Right atrium auricular region (tissue), 2 donors: ENCODE results near the gene TFAM. TPM values are rescaled to one million over a fixed set of nuclear protein-coding genes. Genes with fewer than 3 reads are reported as not detected.
A peak's percentile ranks its signal among the peaks of the same experiment; 100 is the strongest.

Experiments
- DNase-seq: peaks from one replicate; pipeline ENCODE4 v3.0.0-alpha.2; 2019; ENCODE audit warnings: low spot score
- H3K27ac ChIP-seq, 2 donors: fragments of 200-600 bp; sonication (generic); 1 replicate in 1 of 2; 2 replicates in 1 of 2; pipeline ENCODE4 v1.5.1; 2016 to 2019
- H3K27me3 ChIP-seq, 2 donors: fragments of 200-600 bp; sonication (generic); one replicate each; pipeline versions ENCODE4 v1.5.1 to v1.6.0; 2017 to 2019
- H3K36me3 ChIP-seq: fragments of 200-600 bp; sonication (generic); one replicate; pipeline ENCODE4 v1.5.1; 2016
- H3K4me1 ChIP-seq, 2 donors: fragments of 200-600 bp; sonication (generic); one replicate each; pipeline versions ENCODE4 v1.5.1 to v1.6.0; 2017 to 2019
- H3K4me3 ChIP-seq, 2 donors: fragments of 200-600 bp; sonication (generic); 1 replicate in 1 of 2; 2 replicates in 1 of 2; pipeline ENCODE4 v1.5.1; 2017 to 2019; ENCODE audit warnings: mild to moderate bottlenecking in 1 of 2, moderate library complexity in 1 of 2
- H3K9me3 ChIP-seq, 2 donors: fragments of 200-600 bp; sonication (generic); one replicate each; pipeline ENCODE4 v1.5.1; 2019
- CTCF ChIP-seq, 2 donors: fragments of 200-600 bp; sonication (generic); IDR thresholded peaks; one replicate each; pipeline ENCODE4 v1.5.1; 2019; ENCODE audit warnings: antibody characterized with exemption in 2 of 2
- total RNA-seq, 2 donors: library from RNA; depleted of rRNA; stranded (reverse); fragments of >200 nt; gene quantifications; one replicate each; pipeline ENCODE4 v1.1.0, GENCODE V29; 2016

Gene TFAM
- total RNA-seq, 2 donors from 2014 or later, result 15.1 to 17.7 TPM

- H3K27me3 ChIP-seq, result no peaks in the 10 kb centered on the region
- no peak for TF ChIP-seq CTCF (IDR thresholded peaks at IDR 0.05)
These were observed 50.9 kb downstream of the TFAM start for GRCh38 chr10:58436071-58436470.

GRCh38 chr10:58438340-58438871 is 53.2 kb downstream of the TFAM start:
- Histone ChIP-seq H3K27ac (no peak overlapping the region), H3K9me3 (peaks cover 0 to 8% of the 10 kb centered on the region in 2 donors), H3K4me3 (no peak overlapping the region), H3K4me1 (no peaks in the 10 kb centered on the region), H3K36me3 (no peaks in the 10 kb centered on the region), H3K27me3 (no peaks in the 10 kb centered on the region)
- no peak for TF ChIP-seq CTCF (IDR thresholded peaks at IDR 0.05)
- DNase-seq, result no peak

More at GRCh38 chr10:58436071-58436470, 50.9 kb downstream of the TFAM start:
- no peak for DNase-seq
- Histone ChIP-seq H3K36me3 (no peaks in the 10 kb centered on the region), H3K27ac (peak overlapping the region in 1 of 2 donors; percentile 54), H3K4me3 (no peak overlapping the region), H3K4me1 (no peaks in the 10 kb centered on the region), H3K9me3 (peaks cover 0 to 8% of the 10 kb centered on the region in 2 donors)

- no peaks in the 10 kb centered on the region for H3K36me3 ChIP-seq
- no peak for DNase-seq
- no peak overlapping the region for H3K27ac ChIP-seq
- peaks cover 0 to 8% of the 10 kb centered on the region in 2 donors for H3K9me3 ChIP-seq
- H3K4me3 ChIP-seq, result no peak overlapping the region
- no peaks in the 10 kb centered on the region for H3K4me1 ChIP-seq
- TF ChIP-seq CTCF (IDR thresholded peaks at IDR 0.05), result no peak
- no peaks in the 10 kb centered on the region for H3K27me3 ChIP-seq
These were observed 53.8 kb downstream of the TFAM start for GRCh38 chr10:58438986-58439385.

GRCh38 chr10:58439632-58440364 is 54.6 kb downstream of the TFAM start:
- no peaks in the 10 kb centered on the region for H3K4me1 ChIP-seq
- TF ChIP-seq CTCF (IDR thresholded peaks at IDR 0.05), result no peak

GRCh38 chr10:58440484-58440883 is 55.3 kb downstream of the TFAM start:
- Histone ChIP-seq H3K27me3 (no peaks in the 10 kb centered on the region), H3K9me3 (peaks cover 0 to 8% of the 10 kb centered on the region in 2 donors)
- TF ChIP-seq CTCF (IDR thresholded peaks at IDR 0.05), result no peak

More at GRCh38 chr10:58439632-58440364, 54.6 kb downstream of the TFAM start:
- H3K27me3 ChIP-seq, result no peaks in the 10 kb centered on the region
- no peak overlapping the region for H3K4me3 ChIP-seq
- H3K9me3 ChIP-seq, result peaks cover 0 to 8% of the 10 kb centered on the region in 2 donors
- H3K27ac ChIP-seq, result no peak overlapping the region
- DNase-seq, result no peak
- H3K36me3 ChIP-seq, result no peaks in the 10 kb centered on the region

More at GRCh38 chr10:58440484-58440883, 55.3 kb downstream of the TFAM start:
- H3K4me3 ChIP-seq, result no peak overlapping the region
- no peak overlapping the region for H3K27ac ChIP-seq
- no peaks in the 10 kb centered on the region for H3K36me3 ChIP-seq
- no peaks in the 10 kb centered on the region for H3K4me1 ChIP-seq
- no peak for DNase-seq
